DMS79 treated with DMSO at 0.1 percent for 48 hours (cell line): Measurements from ENCODE around the gene KCNS1.
"Not testable (repeated sequence)": the region's sequence is repeated elsewhere in the genome, so short reads cannot be mapped to it uniquely, and the experiment has no call there.

Experiments used
- DNase-seq: peaks from one replicate; lab custom pipeline; 2025; lab: John Stamatoyannopoulos, UW

KCNS1 gene, protein sequence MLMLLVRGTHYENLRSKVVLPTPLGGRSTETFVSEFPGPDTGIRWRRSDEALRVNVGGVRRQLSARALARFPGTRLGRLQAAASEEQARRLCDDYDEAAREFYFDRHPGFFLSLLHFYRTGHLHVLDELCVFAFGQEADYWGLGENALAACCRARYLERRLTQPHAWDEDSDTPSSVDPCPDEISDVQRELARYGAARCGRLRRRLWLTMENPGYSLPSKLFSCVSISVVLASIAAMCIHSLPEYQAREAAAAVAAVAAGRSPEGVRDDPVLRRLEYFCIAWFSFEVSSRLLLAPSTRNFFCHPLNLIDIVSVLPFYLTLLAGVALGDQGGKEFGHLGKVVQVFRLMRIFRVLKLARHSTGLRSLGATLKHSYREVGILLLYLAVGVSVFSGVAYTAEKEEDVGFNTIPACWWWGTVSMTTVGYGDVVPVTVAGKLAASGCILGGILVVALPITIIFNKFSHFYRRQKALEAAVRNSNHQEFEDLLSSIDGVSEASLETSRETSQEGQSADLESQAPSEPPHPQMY

GRCh38 chr20:45100563-45101245 lies at the start of gene KCNS1:
Gene KCNS1, minus strand, starts transcription at chr20:45101127. Its CDS starts 1,891 bp downstream, at chr20:45099236.
- DNase-seq = no peak

GRCh38 chr20:45149062-45149461 lies 48.1 kb upstream of the KCNS1 start:
- DNase-seq = no peak

DNA sequence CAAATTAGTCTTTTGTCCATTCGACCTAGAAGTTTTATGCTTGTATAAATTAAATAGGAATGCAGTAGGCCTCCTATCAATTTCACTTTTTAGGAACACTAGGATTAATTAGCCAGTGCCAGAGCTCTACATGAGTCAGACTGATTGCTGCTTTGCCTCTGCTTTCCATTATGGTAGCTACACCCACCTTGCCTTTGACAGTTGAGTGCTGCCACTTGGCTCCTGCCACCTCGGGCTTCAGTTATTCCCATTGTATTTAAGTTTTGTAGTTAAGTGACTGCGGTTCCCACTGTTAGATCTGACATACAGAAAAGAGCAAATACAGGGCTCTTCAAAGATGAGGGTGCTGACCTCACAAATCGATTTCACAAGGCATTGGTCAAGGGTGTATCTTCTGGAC lies 39.9 kb upstream of the KCNS1 start:
- DNase-seq = no peak

- DNase-seq = not testable (repeated sequence)
Observed at GRCh38 chr20:45139733-45140375, 38.9 kb upstream of the KCNS1 start.

GRCh38 chr20:45138561-45139300 lies 37.8 kb upstream of the KCNS1 start:
- no peak for DNase-seq

DNA sequence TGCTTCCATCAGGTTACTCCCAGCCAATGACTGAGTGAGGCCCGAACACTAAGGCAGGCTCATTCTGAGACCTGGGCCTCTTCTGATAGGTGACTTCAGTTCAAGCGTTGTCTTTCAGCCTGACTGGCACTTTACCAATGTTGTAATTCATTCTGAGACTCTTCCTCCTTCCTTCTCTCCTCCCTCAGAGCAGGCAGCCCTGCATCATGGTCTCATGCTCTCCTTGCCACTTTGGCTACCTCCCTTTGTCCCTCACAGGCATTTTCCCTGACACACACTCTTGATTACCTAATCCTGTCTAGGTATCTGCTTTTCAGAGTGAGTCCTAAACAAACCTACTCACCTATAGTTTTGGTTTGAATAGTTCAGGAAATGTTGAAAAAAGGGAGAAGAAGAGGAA lies 36.0 kb upstream of the KCNS1 start:
- no peak for DNase-seq

DNA sequence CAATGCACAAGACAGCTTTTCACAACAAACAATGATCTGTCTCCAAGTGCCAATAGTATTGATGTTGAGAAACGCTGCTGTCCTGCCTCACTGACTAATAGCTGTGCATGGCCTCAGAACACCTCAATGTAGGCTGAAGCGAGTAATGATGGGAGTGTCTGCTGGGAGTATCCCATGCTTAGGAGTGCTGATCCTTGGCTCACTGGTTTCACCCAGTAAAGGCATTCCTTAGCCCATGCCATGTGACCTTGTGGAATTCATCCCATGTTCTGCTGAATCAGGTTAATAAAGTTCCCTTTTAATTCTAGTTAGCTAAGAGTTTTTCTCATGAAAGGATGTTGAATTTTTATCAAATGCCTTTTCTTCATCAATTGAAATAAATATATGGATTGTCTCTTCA lies 27.2 kb upstream of the KCNS1 start:
- no peak for DNase-seq

GRCh38 chr20:45124365-45124764 lies 23.4 kb upstream of the KCNS1 start, which contains the start of gene WFDC12:
Gene WFDC12, minus strand, starts transcription at chr20:45124465. Its CDS starts 18 bp downstream, at chr20:45124447.
- DNase-seq = no peak

DNA sequence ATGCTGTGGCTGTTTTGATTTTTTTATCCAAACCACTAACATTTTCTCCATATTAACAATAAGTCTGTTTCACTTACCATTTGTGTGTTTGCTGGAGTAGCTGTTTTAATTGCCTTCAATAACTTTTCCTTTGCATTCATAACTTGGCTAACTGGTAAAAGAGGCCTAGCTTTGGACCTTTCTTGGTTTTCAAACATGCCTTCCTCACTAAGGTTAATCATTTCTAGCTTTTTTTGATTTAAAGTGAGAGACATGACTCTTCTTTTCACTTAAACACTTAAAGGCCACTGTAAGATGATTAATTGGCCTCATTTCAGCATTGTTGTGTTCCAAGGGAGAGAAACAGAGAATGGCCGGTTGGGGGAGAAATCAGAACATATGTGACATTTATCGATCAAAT lies 20.5 kb upstream of the KCNS1 start:
- DNase-seq = no peak

DNA sequence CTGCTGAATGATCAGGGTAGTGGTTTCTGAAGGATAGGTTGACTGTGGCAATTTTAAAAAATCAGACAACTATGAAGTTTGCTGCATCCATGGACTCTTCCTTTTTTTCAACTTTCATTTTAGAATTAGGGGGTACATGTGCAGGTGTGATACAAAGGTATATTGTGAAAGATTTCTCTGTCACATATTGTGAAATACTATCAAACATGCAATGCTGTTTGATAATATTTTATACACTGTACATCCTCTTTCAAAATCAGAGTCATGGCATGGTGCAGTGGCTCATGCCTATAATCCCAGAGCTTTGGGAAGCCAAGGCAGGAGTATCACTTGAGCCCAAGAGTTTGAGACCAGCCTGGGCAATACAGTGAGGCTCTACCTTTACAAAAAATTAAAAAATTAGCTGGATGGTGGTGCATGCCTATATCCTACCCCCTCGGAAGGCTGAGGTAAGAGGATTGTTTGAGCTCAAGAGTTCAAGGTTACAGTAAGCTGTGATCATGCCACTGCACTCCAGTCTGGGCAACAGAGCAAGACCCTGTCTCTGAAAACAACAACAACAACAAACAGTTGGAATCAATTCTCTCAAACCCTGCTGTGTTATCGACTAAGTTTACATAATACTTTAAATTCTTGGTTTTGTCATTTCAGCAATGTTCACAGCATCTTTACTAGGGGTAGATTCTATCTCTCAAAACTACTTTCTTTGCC lies 18.8 kb upstream of the KCNS1 start:
- DNase-seq = no peak

- DNase-seq = no peak
Observed at GRCh38 chr20:45118028-45118427, 17.1 kb upstream of the KCNS1 start.

- DNase-seq = no peak
Observed at GRCh38 chr20:45117581-45117980, 16.7 kb upstream of the KCNS1 start.

- no peak for DNase-seq
Observed at GRCh38 chr20:45115829-45116228, 14.9 kb upstream of the KCNS1 start.

GRCh38 chr20:45115386-45115774 lies 14.5 kb upstream of the KCNS1 start:
- DNase-seq = no peak

GRCh38 chr20:45114465-45115385 lies 13.8 kb upstream of the KCNS1 start, which contains the start of gene WFDC5:
Gene WFDC5, minus strand, starts transcription at chr20:45115174. Its CDS starts 91 bp downstream, at chr20:45115083.
- no peak for DNase-seq

- DNase-seq = no peak
Observed at GRCh38 chr20:45113865-45114264, 12.9 kb upstream of the KCNS1 start.

DNA sequence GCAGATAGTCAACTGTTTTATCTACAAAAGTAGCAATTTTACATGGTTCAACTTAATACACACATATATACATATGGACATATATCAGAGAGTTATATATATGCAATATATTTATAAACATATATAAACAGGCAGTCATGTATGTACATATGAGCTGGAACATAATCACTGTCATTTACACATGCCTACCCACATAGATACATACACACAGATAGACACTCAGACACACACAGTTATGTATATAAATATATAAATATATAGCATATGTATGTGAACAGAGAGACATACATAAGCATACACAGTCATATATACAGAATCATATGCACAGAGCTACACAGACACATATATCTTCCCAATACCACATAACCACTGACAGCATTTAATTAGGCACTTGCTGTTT lies 11.8 kb upstream of the KCNS1 start:
- no peak for DNase-seq

DNA sequence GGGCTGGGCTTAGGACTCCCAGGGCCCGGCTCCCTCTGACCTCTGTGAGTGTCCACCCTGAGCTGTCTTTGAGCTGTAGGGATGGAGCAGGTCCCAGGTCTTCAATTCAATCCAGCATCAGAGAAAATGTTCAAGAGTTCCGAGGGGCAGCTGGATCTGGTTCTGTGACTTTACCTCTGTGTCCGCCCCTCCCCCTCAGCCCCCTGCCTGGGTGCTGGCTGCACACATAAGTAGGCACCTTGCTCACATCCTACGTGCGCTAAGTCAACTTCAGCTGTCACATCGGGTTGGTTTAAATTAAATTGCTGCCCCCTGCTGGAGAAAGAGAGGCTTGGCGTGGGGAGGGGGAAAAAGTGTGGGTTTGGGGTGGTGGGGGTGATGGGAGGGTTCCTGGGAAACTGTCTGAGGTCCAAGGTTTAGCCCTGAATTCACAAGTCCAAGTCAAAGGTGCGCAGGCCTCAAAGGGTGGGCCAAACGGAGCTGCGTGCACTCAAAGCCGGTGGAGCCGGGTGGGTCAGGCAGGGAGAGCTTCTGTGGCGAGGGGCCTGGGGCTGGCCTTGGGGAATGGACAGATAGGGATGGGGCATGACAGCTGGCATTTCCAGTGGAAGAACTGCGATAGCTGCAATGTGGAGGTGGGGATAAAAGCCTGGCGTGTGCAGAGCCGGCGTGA lies 11.0 kb upstream of the KCNS1 start:
- DNase-seq = no peak

GRCh38 chr20:45111285-45111684 lies 10.4 kb upstream of the KCNS1 start:
- no peak for DNase-seq
